Measurements from ENCODE around the gene MFSD6.

DNA sequence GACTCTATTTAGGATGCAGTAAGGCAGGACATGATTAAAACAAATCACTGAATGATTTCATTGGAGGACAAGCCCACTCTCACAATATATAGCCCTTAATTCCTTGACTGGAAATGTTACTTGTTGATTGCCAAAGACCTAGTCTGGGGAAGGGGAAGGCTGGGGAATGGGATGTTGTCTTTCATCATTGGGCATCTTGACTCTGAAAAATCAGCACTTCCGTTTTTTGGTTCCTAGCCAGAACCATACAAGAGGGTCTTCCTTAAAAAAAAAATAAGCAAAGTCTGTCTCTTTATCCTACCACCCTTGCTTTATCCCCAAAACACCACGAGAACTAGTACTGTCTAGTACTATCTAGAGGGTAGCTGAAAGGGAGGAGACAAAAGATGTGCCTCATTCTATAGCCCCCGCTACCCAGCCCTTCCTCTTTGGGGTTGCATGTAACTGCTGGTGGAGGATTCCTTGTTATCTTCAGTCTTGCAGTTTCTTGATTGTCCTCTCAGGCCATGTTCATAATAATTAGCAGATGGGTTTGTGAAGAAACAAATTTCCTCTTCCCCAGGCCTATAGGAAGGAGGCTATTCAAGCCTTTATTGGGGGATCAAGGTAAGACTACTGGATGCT lies 70.5 kb downstream of the MFSD6 start:
- TF ChIP-seq, protein P1, sequence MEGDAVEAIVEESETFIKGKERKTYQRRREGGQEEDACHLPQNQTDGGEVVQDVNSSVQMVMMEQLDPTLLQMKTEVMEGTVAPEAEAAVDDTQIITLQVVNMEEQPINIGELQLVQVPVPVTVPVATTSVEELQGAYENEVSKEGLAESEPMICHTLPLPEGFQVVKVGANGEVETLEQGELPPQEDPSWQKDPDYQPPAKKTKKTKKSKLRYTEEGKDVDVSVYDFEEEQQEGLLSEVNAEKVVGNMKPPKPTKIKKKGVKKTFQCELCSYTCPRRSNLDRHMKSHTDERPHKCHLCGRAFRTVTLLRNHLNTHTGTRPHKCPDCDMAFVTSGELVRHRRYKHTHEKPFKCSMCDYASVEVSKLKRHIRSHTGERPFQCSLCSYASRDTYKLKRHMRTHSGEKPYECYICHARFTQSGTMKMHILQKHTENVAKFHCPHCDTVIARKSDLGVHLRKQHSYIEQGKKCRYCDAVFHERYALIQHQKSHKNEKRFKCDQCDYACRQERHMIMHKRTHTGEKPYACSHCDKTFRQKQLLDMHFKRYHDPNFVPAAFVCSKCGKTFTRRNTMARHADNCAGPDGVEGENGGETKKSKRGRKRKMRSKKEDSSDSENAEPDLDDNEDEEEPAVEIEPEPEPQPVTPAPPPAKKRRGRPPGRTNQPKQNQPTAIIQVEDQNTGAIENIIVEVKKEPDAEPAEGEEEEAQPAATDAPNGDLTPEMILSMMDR (IDR thresholded peaks at IDR 0.05) = no peak
- no peak for TF ChIP-seq POLR2A (IDR thresholded peaks at IDR 0.05)
